Heart left ventricle (tissue), 16 donors: ENCODE results near the gene EFEMP2. TPM values are rescaled to one million over a fixed set of nuclear protein-coding genes. Genes with fewer than 3 reads are reported as not detected.

ENCODE experiments used
- ATAC-seq, 4 donors: fragments of 200-7000 bp; cut with Tn5 transposase; one replicate each; pipeline ENCODE4 v1.9.1; 2020 to 2022; ENCODE audit warnings: moderate library complexity in 4 of 4, mild to moderate bottlenecking in 3 of 4, moderate number of reproducible peaks in 1 of 4
- DNase-seq, 5 donors: peaks; one replicate each; pipeline ENCODE4 v3.0.0-alpha.2; 2020
- H3K27ac ChIP-seq, 12 donors: fragments of 200-600 bp; sonication (generic) in 4 of 12; one replicate each; pipeline versions ENCODE4 v1.5.0 to v1.8.0; 2016 to 2022; ENCODE audit warnings: mild to moderate bottlenecking in 2 of 12
- H3K27me3 ChIP-seq, 9 donors: fragments of 200-600 bp; sonication (generic) in 2 of 9; one replicate each; pipeline versions ENCODE4 v1.5.1 to v1.8.0; 2016 to 2022; ENCODE audit warnings: mild to moderate bottlenecking in 3 of 9
- H3K36me3 ChIP-seq, 9 donors: fragments of 200-600 bp; sonication (generic) in 2 of 9; one replicate each; pipeline versions ENCODE4 v1.5.0 to v1.8.0; 2018 to 2022; ENCODE audit warnings: mild to moderate bottlenecking in 2 of 9
- H3K4me1 ChIP-seq, 12 donors: fragments of 200-600 bp; sonication (generic) in 4 of 12; one replicate each; pipeline versions ENCODE4 v1.5.0 to v1.8.0; 2016 to 2022; ENCODE audit warnings: mild to moderate bottlenecking in 3 of 12
- H3K4me3 ChIP-seq, 12 donors: fragments of 200-600 bp; sonication (generic) in 4 of 12; one replicate each; pipeline versions ENCODE4 v1.5.0 to v1.8.0; 2017 to 2022; ENCODE audit warnings: mild to moderate bottlenecking in 9 of 12, moderate library complexity in 4 of 12
- H3K9me3 ChIP-seq, 12 donors: fragments of 200-600 bp; sonication (generic) in 4 of 12; one replicate each; pipeline versions ENCODE4 v1.5.0 to v1.8.0; 2016 to 2022; ENCODE audit warnings: mild to moderate bottlenecking in 1 of 12
- POLR2A ChIP-seq, 2 donors: fragments of 450-650 bp; IDR thresholded peaks; one replicate each; pipeline ENCODE4 v1.6.1; 2017; ENCODE audit warnings: antibody characterized with exemption in 2 of 2, mild to moderate bottlenecking in 2 of 2, moderate library complexity in 2 of 2
- WGBS, 4 donors: extraction: QIAGEN DNeasy Blood & Tissue Kit in 2 of 4; methylation state at CpG; one replicate each; pipeline versions ENCODE4 v1.1.5 to v1.1.7; 2013 to 2018; 5-methylcytosine and 5-hydroxymethylcytosine counted together
- intact Hi-C, 10 donors: fragments of 100-400 bp; cut with DNase I; formaldehyde crosslinking; loops; one replicate each; pipeline versions ENCODE4 v1.11.1 to v1.14.2; 2022
- polyA plus RNA-seq, 2 donors: library from polyadenylated mRNA; stranded (reverse); fragments of 200-250 nt; gene quantifications; one replicate each; pipeline ENCODE4 v1.2.3, GENCODE V29; 2013
- total RNA-seq, 9 donors: library from RNA; depleted of rRNA in 2 of 9; stranded (reverse); fragments of >200 nt in 2 of 9; fragmentation: NEBNext Ultra II Directional in 3 of 9; extraction: Animal tissue kit (Norgen Biotek cat#: 25700) in 3 of 9; gene quantifications; one replicate each; pipeline versions ENCODE4 v1.1.0 to v1.2.4, GENCODE V29; 2016 to 2023
- TF ChIP-seq, protein P1 (sequence below), 12 donors: fragments of 200-600 bp; sonication (generic) in 4 of 12; IDR thresholded peaks; one replicate each; pipeline versions ENCODE4 v1.5.0 to v1.8.0; 2018 to 2022; ENCODE audit warnings: antibody characterized with exemption in 12 of 12, mild to moderate bottlenecking in 5 of 12
- donor health status: ischemic (EF 13 %, LVEDD 7.1; RV severe dilation, severe dysfunction).
- donor health status: healthy with polysubstance abuse.
- donor health status: DM: no; HTN: yes; CAD: no.
- donor health status: DM: no; HTN: no; CAD: no.
- donor health status: ischemic (EF 25% LVEDD 6.9; RV normal size, moderate dysfunction).
- donor health status: ischemic (EF 25% LVEDD 5.7; RV mildly dilated, moderate dysfunction).
- donor health status: healthy.
- donor health status: DM: yes; HTN: yes; CAD: no.
- donor health status: ischemic (EF 35%, LVEDD 5.7; RV mildly dilated, moderate dysfunction).
- donor health status: nonischemic (EF 11% LVEDD 7.7; RV severe dilation, severe dysfunction).
- donor health status: DM: yes; HTN: yes; CAD: no.
- donor health status: PGD.
- donor health status: ischemic (EF 29% LVEDD 5.4; RV normal size, mild dysfunction).
- donor health status: nonischemic (EF 23%, LVEDD 6.1; RV moderate dilation, normal function).

EFEMP2 gene
- total and polyA plus RNA-seq, 11 donors = 43.6 to 123 (median 88.4) TPM

DNA sequence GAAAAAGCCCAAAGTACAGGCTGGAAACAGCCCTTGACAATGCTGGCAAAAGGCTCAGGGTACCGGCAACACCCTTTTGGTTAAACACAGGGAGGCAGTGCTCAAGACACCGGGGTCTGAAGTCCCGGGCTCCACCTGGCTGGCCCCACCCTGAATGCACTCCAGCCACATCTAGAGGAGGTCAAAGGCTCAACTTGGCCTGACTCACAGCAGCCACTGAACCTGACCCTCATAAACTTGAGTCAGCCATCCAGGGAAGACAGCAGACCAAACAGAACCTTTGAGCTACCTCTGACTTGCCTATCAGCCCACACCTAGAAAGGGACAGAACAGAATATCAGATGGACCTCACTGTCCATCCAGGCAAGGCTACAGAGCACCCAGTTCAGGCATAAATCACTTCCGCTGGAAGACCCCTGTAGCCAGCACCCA, 18.4 kb downstream of the EFEMP2 start:
- no peak for DNase-seq
- peaks cover 0 to 10% (median 2%) of the 10 kb centered on the region in 12 donors for H3K9me3 ChIP-seq
- peaks cover 0 to 60% (median 50%) of the 10 kb centered on the region in 9 donors for H3K36me3 ChIP-seq
- no peak overlapping the region for H3K4me3 ChIP-seq
- no peak for TF ChIP-seq POLR2A (IDR thresholded peaks at IDR 0.05)
- TF ChIP-seq, protein P1, sequence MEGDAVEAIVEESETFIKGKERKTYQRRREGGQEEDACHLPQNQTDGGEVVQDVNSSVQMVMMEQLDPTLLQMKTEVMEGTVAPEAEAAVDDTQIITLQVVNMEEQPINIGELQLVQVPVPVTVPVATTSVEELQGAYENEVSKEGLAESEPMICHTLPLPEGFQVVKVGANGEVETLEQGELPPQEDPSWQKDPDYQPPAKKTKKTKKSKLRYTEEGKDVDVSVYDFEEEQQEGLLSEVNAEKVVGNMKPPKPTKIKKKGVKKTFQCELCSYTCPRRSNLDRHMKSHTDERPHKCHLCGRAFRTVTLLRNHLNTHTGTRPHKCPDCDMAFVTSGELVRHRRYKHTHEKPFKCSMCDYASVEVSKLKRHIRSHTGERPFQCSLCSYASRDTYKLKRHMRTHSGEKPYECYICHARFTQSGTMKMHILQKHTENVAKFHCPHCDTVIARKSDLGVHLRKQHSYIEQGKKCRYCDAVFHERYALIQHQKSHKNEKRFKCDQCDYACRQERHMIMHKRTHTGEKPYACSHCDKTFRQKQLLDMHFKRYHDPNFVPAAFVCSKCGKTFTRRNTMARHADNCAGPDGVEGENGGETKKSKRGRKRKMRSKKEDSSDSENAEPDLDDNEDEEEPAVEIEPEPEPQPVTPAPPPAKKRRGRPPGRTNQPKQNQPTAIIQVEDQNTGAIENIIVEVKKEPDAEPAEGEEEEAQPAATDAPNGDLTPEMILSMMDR (IDR thresholded peaks at IDR 0.05) = no peak
- intact Hi-C loops = loop anchor here in 1 of 10 donors (10.0 kb wide), 1 partner anchor 411 kb away; the partner anchor contains the start of gene RAB1B
- ATAC-seq = no peak
- 93 to 100% (median 96%) methylated on average over 4 of the region's 4 CpGs for WGBS, 4 donors
- no peaks in the 10 kb centered on the region for H3K27me3 ChIP-seq
- peaks cover 0 to 32% (median 15%) of the 10 kb centered on the region in 12 donors for H3K4me1 ChIP-seq
- no peak overlapping the region for H3K27ac ChIP-seq

DNA sequence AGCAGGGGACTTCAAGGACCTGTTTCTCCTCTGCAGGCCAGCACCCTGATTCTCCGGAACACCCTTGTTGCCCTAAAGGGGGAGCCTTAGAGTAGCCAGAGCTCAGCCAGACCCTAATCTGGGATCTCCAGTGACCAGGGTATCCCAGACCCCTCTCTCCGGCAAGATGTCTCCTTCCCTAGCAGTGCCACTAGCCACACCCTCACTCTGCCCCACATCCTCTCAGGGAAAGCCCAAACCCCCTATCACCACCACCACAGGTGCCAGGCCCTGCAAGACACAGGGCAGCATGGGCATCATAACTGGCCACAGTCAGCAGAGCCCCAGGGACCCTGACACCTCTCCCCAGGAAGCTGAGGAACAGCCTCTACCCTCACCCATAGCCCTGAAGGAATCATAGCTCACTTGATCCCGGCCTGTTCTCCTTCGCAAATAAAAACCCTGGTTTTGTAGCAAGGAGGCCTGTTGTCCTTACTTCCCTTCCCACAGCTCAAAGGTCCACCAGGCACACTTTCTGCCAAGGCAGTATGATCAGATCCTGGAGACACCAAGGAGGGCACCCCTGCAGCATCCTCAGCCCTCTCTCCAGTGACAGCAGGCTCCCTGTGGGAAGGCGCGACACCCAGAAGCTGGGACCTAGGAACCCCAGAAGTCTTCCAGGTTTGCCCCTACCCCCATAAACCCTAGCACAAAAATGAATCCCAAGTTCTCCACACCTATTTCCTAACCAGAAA, 19.2 kb downstream of the EFEMP2 start:
- H3K27ac ChIP-seq = no peak overlapping the region
- peaks cover 0 to 10% (median 2%) of the 10 kb centered on the region in 12 donors for H3K9me3 ChIP-seq
- TF ChIP-seq, protein P1 (IDR thresholded peaks at IDR 0.05) = no peak
- TF ChIP-seq POLR2A (IDR thresholded peaks at IDR 0.05) = no peak
- no peaks in the 10 kb centered on the region for H3K27me3 ChIP-seq
- peaks cover 0 to 25% (median 12%) of the 10 kb centered on the region in 12 donors for H3K4me1 ChIP-seq
- intact Hi-C loops = loop anchor here in 1 of 10 donors (10.0 kb wide), 1 partner anchor 411 kb away; the partner anchor contains the start of gene RAB1B
- ATAC-seq (no peak), DNase-seq (no peak)
- H3K36me3 ChIP-seq = peaks cover 0 to 60% (median 50%) of the 10 kb centered on the region in 9 donors
- H3K4me3 ChIP-seq = no peak overlapping the region
- 89 to 95% (median 91%) methylated on average over 6 of the region's 6 CpGs for WGBS, 4 donors

DNA sequence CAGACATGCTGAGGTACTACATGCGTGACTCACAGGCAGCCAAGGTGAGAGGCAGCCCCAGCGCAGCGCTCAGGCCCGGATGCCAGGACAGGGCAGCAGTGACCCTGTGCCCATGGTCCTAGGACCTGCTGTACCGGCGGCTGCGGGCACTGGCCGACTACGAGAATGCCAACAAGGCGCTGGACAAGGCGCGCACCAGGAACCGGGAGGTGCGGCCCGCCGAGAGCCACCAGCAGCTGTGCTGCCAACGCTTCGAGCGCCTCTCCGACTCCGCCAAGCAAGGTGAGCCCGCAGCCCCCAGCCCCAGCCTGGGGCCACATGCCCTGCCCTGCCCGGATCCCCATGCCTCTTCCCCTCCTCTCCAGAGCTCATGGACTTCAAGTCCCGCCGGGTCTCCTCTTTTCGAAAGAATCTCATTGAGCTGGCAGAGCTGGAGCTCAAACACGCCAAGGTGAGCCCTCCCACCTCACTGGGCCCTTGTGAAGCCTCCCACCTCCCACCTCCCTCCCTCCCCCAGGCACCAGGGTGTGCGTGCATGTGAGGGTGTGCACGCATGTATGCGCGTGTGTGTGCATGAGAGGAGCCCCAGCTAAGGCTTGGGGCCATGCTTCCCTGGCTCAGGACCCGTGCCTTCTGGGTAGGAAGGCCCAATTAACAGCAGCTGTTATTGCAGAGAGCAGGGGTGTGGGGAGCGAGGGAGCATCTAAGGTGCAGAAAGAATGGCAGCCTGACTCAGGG, 19.9 kb downstream of the EFEMP2 start:
- no peak overlapping the region for H3K27ac ChIP-seq
- peaks cover 0 to 10% (median 2%) of the 10 kb centered on the region in 12 donors for H3K9me3 ChIP-seq
- DNase-seq (peak in 1 of 5 donors; percentile 62), ATAC-seq (no peak)
- no peaks in the 10 kb centered on the region for H3K27me3 ChIP-seq
- peaks cover 0 to 23% (median 12%) of the 10 kb centered on the region in 12 donors for H3K4me1 ChIP-seq
- 92 to 97% (median 94%) methylated on average over 23 to 33 of the region's 33 CpGs for WGBS, 4 donors
- H3K36me3 ChIP-seq = peaks cover 0 to 60% (median 50%) of the 10 kb centered on the region in 9 donors
- H3K4me3 ChIP-seq = no peak overlapping the region
- intact Hi-C loops = loop anchor here in 1 of 10 donors (10.0 kb wide), 1 partner anchor 412 kb away; the partner anchor contains the start of gene RAB1B
- TF ChIP-seq, protein P1 (IDR thresholded peaks at IDR 0.05) = no peak
